Osteocyte (in vitro differentiated cells): Measurements from ENCODE around the gene ZNF627. TPM values are rescaled to one million over a fixed set of nuclear protein-coding genes. Genes with fewer than 3 reads are reported as not detected.
"Not testable (repeated sequence)": the region's sequence is repeated elsewhere in the genome, so short reads cannot be mapped to it uniquely, and the experiment has no call there.

Experiments used
- DNase-seq: peaks from one replicate; pipeline ENCODE4 v3.0.0; 2021; ENCODE audit warnings: mixed read lengths; ENCODE audit not compliant: unreplicated experiment; ENCODE audit errors: extremely low spot score
- H3K27ac Mint-ChIP-seq: one replicate; pipeline ENCODE4 v1.8.0; 2021; ENCODE audit warnings: mild to moderate bottlenecking, mixed read lengths; ENCODE audit not compliant: unreplicated experiment
- H3K27me3 Mint-ChIP-seq: one replicate; pipeline ENCODE4 v1.8.0; 2021; ENCODE audit warnings: mixed read lengths; ENCODE audit not compliant: unreplicated experiment
- H3K36me3 Mint-ChIP-seq: one replicate; pipeline ENCODE4 v1.8.0; 2021; ENCODE audit warnings: mixed read lengths; ENCODE audit not compliant: unreplicated experiment
- H3K4me1 Mint-ChIP-seq: one replicate; pipeline ENCODE4 v1.8.0; 2021; ENCODE audit warnings: mixed read lengths; ENCODE audit not compliant: unreplicated experiment
- H3K4me3 Mint-ChIP-seq: one replicate; pipeline ENCODE4 v1.8.0; 2021; ENCODE audit warnings: mild to moderate bottlenecking, moderate library complexity, mixed read lengths; ENCODE audit not compliant: unreplicated experiment
- H3K9me3 Mint-ChIP-seq: one replicate; pipeline ENCODE4 v1.8.0; 2021; ENCODE audit warnings: mixed read lengths; ENCODE audit not compliant: unreplicated experiment
- total RNA-seq: library from RNA; stranded (reverse); gene quantifications from 2 replicates; pipeline ENCODE4 v1.2.1, GENCODE V29; 2021
- TF ChIP-seq, protein P1 (sequence below): fragments of 200-600 bp; sonication (generic); IDR thresholded peaks from 2 replicates; pipeline ENCODE4 v1.5.0; 2021; ENCODE audit warnings: antibody characterized with exemption, mild to moderate bottlenecking, moderate library complexity

Gene ZNF627
- total RNA-seq, 1 donor from 2014 or later = 18.2 TPM

DNA sequence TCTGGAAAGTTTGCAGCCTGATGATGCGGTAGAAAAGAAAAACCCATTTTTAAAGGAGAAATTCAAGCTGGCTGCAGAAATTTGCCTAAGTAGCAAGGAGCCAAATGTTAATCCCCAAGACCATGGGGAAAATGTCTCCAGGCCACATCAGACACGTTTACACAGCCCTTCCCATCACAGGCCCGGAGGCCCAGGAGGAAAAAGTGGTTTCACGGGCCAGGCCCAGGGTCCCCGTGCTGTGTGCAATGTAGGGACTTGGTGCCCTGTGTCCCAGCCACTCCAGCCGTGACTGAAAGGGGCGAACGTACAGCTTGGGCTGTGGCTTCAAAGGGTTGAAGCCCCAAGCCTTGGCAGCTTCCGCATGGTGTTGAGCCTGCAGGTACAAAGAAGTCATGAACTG lies 35.9 kb downstream of the ZNF627 start:
- H3K9me3 Mint-ChIP-seq = no peaks in the 10 kb centered on the region
- peaks cover 12% of the 10 kb centered on the region for H3K27me3 Mint-ChIP-seq
- H3K36me3 Mint-ChIP-seq = no peaks in the 10 kb centered on the region
- TF ChIP-seq, protein P1, sequence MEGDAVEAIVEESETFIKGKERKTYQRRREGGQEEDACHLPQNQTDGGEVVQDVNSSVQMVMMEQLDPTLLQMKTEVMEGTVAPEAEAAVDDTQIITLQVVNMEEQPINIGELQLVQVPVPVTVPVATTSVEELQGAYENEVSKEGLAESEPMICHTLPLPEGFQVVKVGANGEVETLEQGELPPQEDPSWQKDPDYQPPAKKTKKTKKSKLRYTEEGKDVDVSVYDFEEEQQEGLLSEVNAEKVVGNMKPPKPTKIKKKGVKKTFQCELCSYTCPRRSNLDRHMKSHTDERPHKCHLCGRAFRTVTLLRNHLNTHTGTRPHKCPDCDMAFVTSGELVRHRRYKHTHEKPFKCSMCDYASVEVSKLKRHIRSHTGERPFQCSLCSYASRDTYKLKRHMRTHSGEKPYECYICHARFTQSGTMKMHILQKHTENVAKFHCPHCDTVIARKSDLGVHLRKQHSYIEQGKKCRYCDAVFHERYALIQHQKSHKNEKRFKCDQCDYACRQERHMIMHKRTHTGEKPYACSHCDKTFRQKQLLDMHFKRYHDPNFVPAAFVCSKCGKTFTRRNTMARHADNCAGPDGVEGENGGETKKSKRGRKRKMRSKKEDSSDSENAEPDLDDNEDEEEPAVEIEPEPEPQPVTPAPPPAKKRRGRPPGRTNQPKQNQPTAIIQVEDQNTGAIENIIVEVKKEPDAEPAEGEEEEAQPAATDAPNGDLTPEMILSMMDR = no peak
- H3K4me3 Mint-ChIP-seq = no peak overlapping the region
- DNase-seq = no peak
- H3K27ac Mint-ChIP-seq = no peak overlapping the region
- no peaks in the 10 kb centered on the region for H3K4me1 Mint-ChIP-seq

DNA sequence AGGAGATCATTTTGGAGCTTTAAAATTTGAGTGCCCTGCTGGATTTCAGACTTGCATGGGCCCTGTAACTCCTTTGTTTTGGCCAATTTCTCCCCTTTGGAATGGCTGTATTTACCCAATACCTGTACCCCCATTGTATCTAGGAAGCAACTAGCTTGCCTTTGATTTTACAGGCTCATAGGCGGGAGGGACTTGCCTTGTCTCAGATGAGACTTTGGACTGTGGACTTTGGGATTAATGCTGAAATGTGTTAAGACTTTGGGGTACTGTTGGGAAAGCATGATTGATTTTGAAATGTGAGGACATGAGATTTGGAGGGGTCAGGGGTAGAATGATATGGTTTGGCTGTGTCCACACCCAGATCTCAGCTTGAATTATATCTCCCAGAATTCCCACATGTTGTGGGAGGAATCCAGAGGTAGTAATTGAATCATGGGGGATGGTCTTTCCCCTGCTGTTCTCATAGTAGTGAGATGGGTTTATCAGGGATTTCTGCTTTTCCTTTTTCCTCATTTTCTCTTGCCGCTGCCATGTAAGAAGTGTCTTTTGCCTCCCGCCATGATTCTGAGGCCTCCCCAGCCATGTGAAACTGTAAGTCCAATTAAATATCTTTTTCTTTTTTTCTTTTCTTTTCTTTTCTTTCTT lies 36.9 kb downstream of the ZNF627 start:
- peaks cover 12% of the 10 kb centered on the region for H3K27me3 Mint-ChIP-seq
- H3K9me3 Mint-ChIP-seq, H3K4me1 Mint-ChIP-seq, H3K4me3 Mint-ChIP-seq, DNase-seq, H3K36me3 Mint-ChIP-seq, H3K27ac Mint-ChIP-seq: not testable (repeated sequence)

DNA sequence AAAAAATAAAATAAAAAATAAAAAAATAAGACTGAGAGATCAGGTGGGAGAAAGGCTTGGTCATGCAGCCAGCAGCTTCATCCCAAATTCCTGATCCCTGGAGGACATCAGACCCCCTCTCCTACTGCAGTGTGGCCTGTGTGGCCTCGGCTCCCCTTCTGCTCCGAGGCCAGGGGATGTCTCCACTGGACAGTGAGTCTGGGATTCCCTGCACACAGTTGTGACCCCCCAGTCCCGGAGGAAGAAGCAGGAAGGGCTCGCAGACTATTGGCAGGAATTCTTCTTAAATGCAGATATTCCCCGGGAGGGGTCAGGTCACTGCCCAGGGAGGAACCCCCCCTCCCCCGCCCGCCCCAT lies 41.9 kb downstream of the ZNF627 start:
- Mint-ChIP-seq H3K36me3 (no peaks in the 10 kb centered on the region), H3K27ac (no peak overlapping the region), H3K4me1 (no peaks in the 10 kb centered on the region), H3K4me3 (no peak overlapping the region), H3K9me3 (no peaks in the 10 kb centered on the region), H3K27me3 (no peaks in the 10 kb centered on the region)
- no peak for DNase-seq
- TF ChIP-seq, protein P1 = no peak

DNA sequence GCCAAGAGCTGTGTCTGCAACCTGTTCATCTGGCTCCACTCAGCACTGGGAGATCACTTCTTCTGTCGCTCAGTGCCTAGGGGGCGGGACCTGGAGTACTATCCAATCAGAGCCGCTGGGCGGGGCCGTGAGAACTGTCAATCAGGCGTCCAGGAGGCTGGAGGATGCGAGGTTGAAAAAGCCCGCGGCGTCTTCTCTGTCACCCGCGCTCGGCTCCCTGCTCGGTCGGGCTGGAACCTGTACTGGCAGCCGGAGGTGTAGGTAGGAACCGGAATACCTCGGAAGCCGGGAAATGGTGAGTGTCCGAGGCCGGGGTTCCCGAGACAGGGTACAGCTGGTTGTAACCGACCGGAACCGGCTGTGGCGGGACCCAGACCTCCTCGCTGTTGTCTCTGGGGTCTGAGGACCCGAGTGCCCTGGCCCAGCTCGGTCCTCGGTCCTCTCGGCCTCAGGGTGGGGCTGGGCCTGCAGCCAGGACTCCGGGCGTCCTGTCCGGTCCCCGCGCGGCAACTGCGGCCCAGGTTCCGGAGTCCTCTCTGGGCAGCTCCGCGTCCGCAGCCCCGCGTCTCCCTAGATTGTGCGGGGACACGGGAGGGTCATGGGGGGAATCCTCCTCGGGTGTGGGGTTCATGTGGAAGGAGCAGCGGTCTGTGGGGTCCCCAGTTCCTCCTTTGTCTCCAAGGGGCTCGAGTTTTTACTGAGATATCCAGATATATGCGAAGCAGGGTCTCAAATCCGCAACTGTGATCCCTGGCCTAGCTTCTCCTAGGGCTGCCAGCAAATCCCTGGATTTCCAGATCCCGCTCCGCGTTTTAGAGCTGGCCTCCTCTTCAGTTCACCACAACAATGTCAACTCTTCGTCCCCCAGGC lies 42.6 kb downstream of the ZNF627 start:
- DNase-seq = peak; percentile 98
- Mint-ChIP-seq H3K9me3 (no peaks in the 10 kb centered on the region), H3K36me3 (no peaks in the 10 kb centered on the region), H3K4me1 (no peaks in the 10 kb centered on the region), H3K4me3 (peak overlapping the region; percentile 84), H3K27me3 (no peaks in the 10 kb centered on the region), H3K27ac (peak overlapping the region; percentile 90)
- TF ChIP-seq, protein P1 = no peak

DNA sequence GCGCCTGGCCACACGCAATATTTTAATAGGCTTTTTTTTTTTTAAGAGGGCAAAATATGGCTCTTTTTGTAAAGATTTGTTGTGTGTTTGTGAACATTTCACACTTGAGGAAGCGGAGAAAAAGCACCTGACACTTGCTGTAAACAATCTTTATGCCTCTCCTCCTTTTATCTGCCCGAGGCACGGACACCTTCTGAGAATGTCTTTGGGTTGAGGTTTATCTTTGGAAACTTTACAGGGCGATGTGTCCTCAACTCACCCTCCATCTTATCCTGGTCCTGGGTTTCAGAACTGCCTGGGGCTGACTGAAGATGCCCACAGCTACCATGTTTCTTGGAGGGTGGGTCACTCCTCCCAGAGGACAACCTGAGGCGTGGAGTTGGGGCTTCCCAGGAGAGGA lies 44.0 kb downstream of the ZNF627 start:
- Mint-ChIP-seq H3K4me3 (no peak overlapping the region), H3K27me3 (no peaks in the 10 kb centered on the region), H3K4me1 (no peaks in the 10 kb centered on the region), H3K27ac (no peak overlapping the region), H3K9me3 (no peaks in the 10 kb centered on the region), H3K36me3 (no peaks in the 10 kb centered on the region)
- TF ChIP-seq, protein P1 = no peak
- DNase-seq = no peak
